HCT116 (cell line): ENCODE data around the gene DNAH9.
A peak's percentile ranks its signal among the peaks of the same experiment; 100 is the strongest.

Experiments used
- CEBPB ChIP-seq: IDR thresholded peaks from 2 replicates; pipeline ENCODE4 v1.6.1; 2012; ENCODE audit warnings: low read depth
- CTCF ChIP-seq, 3 experiments: fragments of 200-600 bp in 1 of 3; sonication (generic) in 1 of 3; IDR thresholded peaks in 2 of 3; conservative IDR thresholded peaks in 1 of 3; 2 replicates each; pipeline ENCODE4 v1.5.1; 2012 to 2017; ENCODE audit warnings: low read depth in 2 of 3, low read length in 2 of 3, antibody characterized with exemption in 1 of 3, borderline replicate concordance in 1 of 3, control low read depth in 1 of 3, mild to moderate bottlenecking in 1 of 3, mixed read lengths in 1 of 3, mixed run types in 1 of 3, moderate library complexity in 1 of 3; ENCODE audit not compliant: insufficient read depth in 1 of 3
- EGR1 ChIP-seq: IDR thresholded peaks from 2 replicates; pipeline ENCODE4 v1.6.1; 2012; ENCODE audit warnings: low read depth
- EZH2 ChIP-seq: fragments of 200-600 bp; sonication (generic); IDR thresholded peaks from 2 replicates; pipeline ENCODE4 v1.6.1; 2017; ENCODE audit warnings: antibody characterized with exemption, mixed run types
- EZH2phosphoT487 ChIP-seq: fragments of 200-600 bp; IDR thresholded peaks from 2 replicates; pipeline ENCODE4 v1.6.1; 2018; ENCODE audit warnings: antibody characterized with exemption, borderline replicate concordance
- JUND ChIP-seq: IDR thresholded peaks from 2 replicates; pipeline ENCODE4 v1.6.1; 2012
- MAX ChIP-seq: IDR thresholded peaks from 2 replicates; pipeline ENCODE4 v1.6.1; 2012
- POLR2A ChIP-seq: IDR thresholded peaks from 2 replicates; pipeline ENCODE4 v1.7.0; 2011; ENCODE audit warnings: borderline replicate concordance; ENCODE audit not compliant: insufficient read depth, insufficient read length; ENCODE audit errors: extremely low read depth
- POLR2AphosphoS5 ChIP-seq: IDR thresholded peaks from 2 replicates; pipeline ENCODE4 v1.6.1; 2011; ENCODE audit warnings: mild to moderate bottlenecking, low read depth, low read length, moderate library complexity
- SRF ChIP-seq: IDR thresholded peaks from 2 replicates; pipeline ENCODE4 v1.6.1; 2012; ENCODE audit warnings: low read depth
- TCF7L2 ChIP-seq: IDR thresholded peaks from 2 replicates; pipeline ENCODE4 v1.7.0; 2011; ENCODE audit warnings: borderline replicate concordance, inconsistent platforms; ENCODE audit not compliant: insufficient read depth, insufficient read length; ENCODE audit errors: extremely low read depth
- YY1 ChIP-seq: IDR thresholded peaks from 2 replicates; pipeline ENCODE4 v1.6.1; 2011; ENCODE audit warnings: low read length, low read depth, moderate library complexity, mild to moderate bottlenecking; ENCODE audit not compliant: insufficient replicate concordance; ENCODE audit errors: extremely low read depth
- ZFX ChIP-seq: fragments of 450-650 bp; IDR thresholded peaks from 2 replicates; pipeline ENCODE4 v1.6.1; 2017

- no peak for TF ChIP-seq EZH2
- no peak for TF ChIP-seq CEBPB
- peak in 2 of 3 experiments; percentile 30 to 55; a peak in 4 of 6 replicates for TF ChIP-seq CTCF (IDR thresholded peaks at IDR 0.05 in 2 of 3, conservative IDR thresholded peaks at IDR 0.05 in 1 of 3; ENCODE audit: borderline replicate concordance in 1 of 3, insufficient read depth in 1 of 3, low read depth in 2 of 3, low read length in 2 of 3)
- no peak for TF ChIP-seq MAX
- TF ChIP-seq EGR1 = no peak
- TF ChIP-seq POLR2A = no peak
- no peak for TF ChIP-seq JUND
- TF ChIP-seq POLR2AphosphoS5 = no peak
- no peak for TF ChIP-seq ZFX
- no peak for TF ChIP-seq SRF
- TF ChIP-seq TCF7L2 = no peak
- TF ChIP-seq EZH2phosphoT487 = no peak
- TF ChIP-seq YY1 = no peak
Observed at GRCh38 chr17:11880714-11881113, 282.4 kb downstream of the DNAH9 start.
